Peyer's patch (tissue), 4 donors: ENCODE results near the gene P2RX5.

Experiments
- CTCF ChIP-seq, 6 experiments: fragments of 450-650 bp in 4 of 6; fragments of 200-600 bp in 2 of 6; sonication (generic) in 1 of 6; IDR thresholded peaks; one replicate each; pipeline ENCODE4 v1.5.1; 2017 to 2019; ENCODE audit warnings: antibody characterized with exemption in 6 of 6, mild to moderate bottlenecking in 3 of 6, moderate library complexity in 1 of 6
- POLR2A ChIP-seq, 2 donors: fragments of 450-650 bp; IDR thresholded peaks; one replicate each; pipeline ENCODE4 v1.5.1; 2017; ENCODE audit warnings: antibody characterized with exemption in 2 of 2, mild to moderate bottlenecking in 2 of 2, moderate library complexity in 2 of 2

GRCh38 chr17:3689262-3690093 lies 6.5 kb downstream of the P2RX5 start:
- TF ChIP-seq CTCF (IDR thresholded peaks at IDR 0.05), result no peak
- no peak for TF ChIP-seq POLR2A (IDR thresholded peaks at IDR 0.05)
